Calu3 (cell line): ENCODE data around the gene PLEKHJ1. TPM values are rescaled to one million over a fixed set of nuclear protein-coding genes. Genes with fewer than 3 reads are reported as not detected.

Experiments
- BruUV-seq: library from RNA; stranded (reverse); fragments of 400-500 nt; replicated peaks from 2 replicates; lab custom pipeline; 2021; lab: Mats Ljungman, UMichigan
- CTCF ChIA-PET: fragments of 300-600 bp; sonication (Branson Sonifier 250); formaldehyde crosslinking; loops from one replicate; lab custom pipeline; 2022; ENCODE audit warnings: antibody characterized with exemption; lab: Charles Lee
- DNase-seq: peaks from one replicate; pipeline ENCODE4 v3.0.0; 2022
- H3K27ac Mint-ChIP-seq: one replicate; pipeline ENCODE4 v1.8.0; 2022; ENCODE audit warnings: mixed read lengths; ENCODE audit not compliant: unreplicated experiment
- H3K27me3 Mint-ChIP-seq: one replicate; pipeline ENCODE4 v1.8.0; 2022; ENCODE audit warnings: mixed read lengths; ENCODE audit not compliant: unreplicated experiment
- H3K36me3 Mint-ChIP-seq: one replicate; pipeline ENCODE4 v1.8.0; 2022; ENCODE audit warnings: mild to moderate bottlenecking, moderate library complexity, mixed read lengths; ENCODE audit not compliant: insufficient read depth, unreplicated experiment
- H3K4me1 Mint-ChIP-seq: one replicate; pipeline ENCODE4 v1.8.0; 2022; ENCODE audit warnings: mild to moderate bottlenecking, low read depth, mixed read lengths; ENCODE audit not compliant: unreplicated experiment
- H3K4me3 Mint-ChIP-seq: one replicate; pipeline ENCODE4 v1.8.0; 2022; ENCODE audit warnings: mild to moderate bottlenecking, low read depth, moderate library complexity, mixed read lengths; ENCODE audit not compliant: unreplicated experiment
- H3K9me3 Mint-ChIP-seq: one replicate; pipeline ENCODE4 v1.8.0; 2022; ENCODE audit warnings: low read depth, mixed read lengths; ENCODE audit not compliant: unreplicated experiment
- intact Hi-C: fragments of 100-400 bp; cut with micrococcal nuclease; formaldehyde crosslinking; loops from one replicate; pipeline ENCODE4 v1.10.0; 2022; ENCODE audit not compliant: unreplicated experiment
- total RNA-seq: library from RNA; stranded (reverse); gene quantifications from 2 replicates; pipeline ENCODE4 v1.2.3, GENCODE V29; 2022
- TF ChIP-seq, protein P1 (sequence below): fragments of 200-600 bp; IDR thresholded peaks from one replicate; pipeline ENCODE4 v1.8.0; 2022; ENCODE audit warnings: antibody characterized with exemption; ENCODE audit not compliant: unreplicated experiment

The PLEKHJ1 gene
- total RNA-seq, 1 experiment from 2014 or later = 38.7 TPM

DNA sequence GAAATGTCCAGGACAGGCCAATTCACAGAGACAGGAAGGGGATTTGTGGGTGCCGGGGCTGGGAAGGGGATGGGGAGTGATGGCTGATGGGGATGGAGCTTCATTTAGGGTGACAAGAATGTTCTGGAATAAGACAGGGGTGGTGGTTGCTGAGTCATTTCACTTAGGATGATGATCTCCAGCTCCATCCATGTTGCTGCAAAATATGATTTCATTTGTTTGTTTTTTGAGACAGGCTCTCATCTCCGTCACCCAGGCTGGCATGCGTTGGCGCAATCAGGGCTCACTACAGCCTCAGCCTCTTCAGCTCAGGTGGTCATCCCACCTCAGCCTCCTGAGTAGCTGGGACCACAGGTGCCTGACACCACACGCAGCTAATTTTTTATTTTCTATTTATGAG, 23.2 kb upstream of the PLEKHJ1 start:
- H3K27me3 Mint-ChIP-seq = no peaks in the 10 kb centered on the region
- TF ChIP-seq, protein P1, sequence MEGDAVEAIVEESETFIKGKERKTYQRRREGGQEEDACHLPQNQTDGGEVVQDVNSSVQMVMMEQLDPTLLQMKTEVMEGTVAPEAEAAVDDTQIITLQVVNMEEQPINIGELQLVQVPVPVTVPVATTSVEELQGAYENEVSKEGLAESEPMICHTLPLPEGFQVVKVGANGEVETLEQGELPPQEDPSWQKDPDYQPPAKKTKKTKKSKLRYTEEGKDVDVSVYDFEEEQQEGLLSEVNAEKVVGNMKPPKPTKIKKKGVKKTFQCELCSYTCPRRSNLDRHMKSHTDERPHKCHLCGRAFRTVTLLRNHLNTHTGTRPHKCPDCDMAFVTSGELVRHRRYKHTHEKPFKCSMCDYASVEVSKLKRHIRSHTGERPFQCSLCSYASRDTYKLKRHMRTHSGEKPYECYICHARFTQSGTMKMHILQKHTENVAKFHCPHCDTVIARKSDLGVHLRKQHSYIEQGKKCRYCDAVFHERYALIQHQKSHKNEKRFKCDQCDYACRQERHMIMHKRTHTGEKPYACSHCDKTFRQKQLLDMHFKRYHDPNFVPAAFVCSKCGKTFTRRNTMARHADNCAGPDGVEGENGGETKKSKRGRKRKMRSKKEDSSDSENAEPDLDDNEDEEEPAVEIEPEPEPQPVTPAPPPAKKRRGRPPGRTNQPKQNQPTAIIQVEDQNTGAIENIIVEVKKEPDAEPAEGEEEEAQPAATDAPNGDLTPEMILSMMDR = no peak

GRCh38 chr19:2255982-2256685, 20.0 kb upstream of the PLEKHJ1 start, which contains the start of gene JSRP1:
Gene JSRP1 (minus strand): TSS chr19:2256417. CDS start chr19:2255314, 1,103 bp downstream.
- Mint-ChIP-seq H3K4me1 (no peaks in the 10 kb centered on the region), H3K9me3 (no peaks in the 10 kb centered on the region), H3K27me3 (no peaks in the 10 kb centered on the region), H3K4me3 (no peak within 1 kb of the TSS), H3K27ac (no peak within 1 kb of the TSS), H3K36me3 (peaks cover 6% of the 10 kb centered on the region)
- intact Hi-C loops = no loop called here
- DNase-seq = no peak
- CTCF ChIA-PET = no interaction called here
- TF ChIP-seq, protein P1 = no peak
- no TSS peak for BruUV-seq

More for the DNA sequence above, 23.2 kb upstream of the PLEKHJ1 start:
- Mint-ChIP-seq H3K36me3 (no peaks in the 10 kb centered on the region), H3K4me1 (no peaks in the 10 kb centered on the region), H3K27ac (no peak overlapping the region), H3K9me3 (no peaks in the 10 kb centered on the region), H3K4me3 (no peak overlapping the region)
- no TSS peak for BruUV-seq
- no peak for DNase-seq
- intact Hi-C loops = no loop called here
- CTCF ChIA-PET = no interaction called here

DNA sequence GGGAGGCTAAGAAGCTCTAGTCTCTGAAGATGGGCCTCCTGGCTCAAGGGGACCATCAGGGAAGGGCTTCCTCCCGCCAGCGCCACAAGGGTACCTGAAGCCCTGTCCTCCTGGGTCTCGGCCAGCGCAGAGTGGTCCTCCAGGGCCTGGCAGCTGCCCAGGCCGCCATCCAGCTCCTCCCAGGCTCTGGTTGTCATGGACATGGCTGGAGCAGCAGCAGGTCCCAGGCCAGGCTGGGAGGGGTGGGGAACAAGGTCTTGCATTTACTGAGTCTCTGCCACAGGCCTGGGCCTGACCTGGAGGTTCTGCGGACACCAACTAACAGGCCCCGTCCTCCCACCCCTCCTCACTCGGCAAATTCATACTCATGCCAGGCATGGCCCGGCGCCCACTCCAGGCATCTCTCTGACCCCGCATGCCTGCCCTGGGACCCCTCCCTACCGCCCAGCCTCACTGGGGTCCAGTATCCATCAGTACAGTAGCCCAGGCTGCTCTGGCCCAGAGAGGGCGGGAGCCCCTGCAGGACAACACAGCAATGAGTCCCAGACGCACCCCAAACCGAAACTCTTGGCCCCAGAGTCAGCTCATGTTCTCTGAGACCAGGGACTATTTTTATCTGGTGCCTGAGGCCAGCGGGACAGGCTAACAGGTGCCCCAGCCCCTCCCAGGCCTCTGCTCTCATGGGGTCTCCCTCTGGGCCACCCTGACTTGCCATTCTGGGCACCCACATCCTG, 19.1 kb upstream of the PLEKHJ1 start:
- Mint-ChIP-seq H3K4me3 (no peak overlapping the region), H3K4me1 (no peaks in the 10 kb centered on the region), H3K9me3 (no peaks in the 10 kb centered on the region), H3K36me3 (peaks cover 9% of the 10 kb centered on the region), H3K27ac (no peak overlapping the region), H3K27me3 (no peaks in the 10 kb centered on the region)
- no peak for DNase-seq
- TF ChIP-seq, protein P1 = no peak
- intact Hi-C loops = no loop called here
- CTCF ChIA-PET = no interaction called here
- no TSS peak for BruUV-seq

GRCh38 chr19:2254064-2254872, 18.1 kb upstream of the PLEKHJ1 start:
- Mint-ChIP-seq H3K9me3 (no peaks in the 10 kb centered on the region), H3K27ac (no peak overlapping the region), H3K36me3 (peaks cover 18% of the 10 kb centered on the region), H3K4me1 (no peaks in the 10 kb centered on the region), H3K4me3 (no peak overlapping the region), H3K27me3 (no peaks in the 10 kb centered on the region)
- CTCF ChIA-PET = interaction anchor here (0.9 kb wide), 1 partner anchor 15 kb away, joined by 3 read pairs; no protein-coding TSS in a partner anchor
- TF ChIP-seq, protein P1 = no peak
- BruUV-seq = no TSS peak
- intact Hi-C loops = no loop called here
- no peak for DNase-seq
